NCI-H345 treated with DMSO at 0.1 percent for 48 hours (cell line): ENCODE results near the gene LCN2.
"Not testable (repeated sequence)": the region's sequence is repeated elsewhere in the genome, so short reads cannot be mapped to it uniquely, and the experiment has no call there.

Experiments
- DNase-seq: peaks from one replicate; lab custom pipeline; 2025; ENCODE audit not compliant: unreplicated experiment; lab: John Stamatoyannopoulos, UW

The LCN2 gene

GRCh38 chr9:128163523-128164306, 14.5 kb downstream of the LCN2 start:
- no peak for DNase-seq

DNA sequence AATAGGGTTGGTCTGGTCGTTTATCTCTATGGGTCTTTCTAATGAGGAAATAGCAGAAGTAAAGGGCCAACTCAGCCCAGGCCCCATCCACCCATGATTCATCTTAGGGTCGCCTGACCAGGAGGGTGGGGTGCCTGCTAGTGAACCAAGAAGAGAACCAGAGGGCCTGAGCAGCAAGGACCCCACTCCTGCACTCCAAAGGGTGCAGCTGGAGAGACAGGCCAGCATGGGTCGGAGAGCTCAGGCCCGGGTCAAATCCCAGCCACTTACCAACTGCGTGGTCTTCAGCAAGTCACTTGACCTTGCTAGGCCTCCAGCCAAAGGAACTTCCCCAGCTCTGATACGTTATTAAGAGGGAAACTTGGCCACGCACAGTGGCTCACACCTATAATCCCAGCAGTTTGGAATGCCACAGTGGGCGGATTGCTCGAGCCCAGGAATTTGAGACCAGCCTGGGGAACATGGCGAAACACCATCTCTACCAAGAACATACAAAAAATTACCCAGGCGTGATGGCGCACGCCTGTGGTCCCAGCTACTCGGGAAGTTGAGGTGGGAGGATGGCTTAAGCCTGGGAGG, 15.1 kb downstream of the LCN2 start:
- DNase-seq = no peak

GRCh38 chr9:128166169-128166568, 16.9 kb downstream of the LCN2 start:
- no peak for DNase-seq

GRCh38 chr9:128167209-128167608, 18.0 kb downstream of the LCN2 start:
- no peak for DNase-seq

GRCh38 chr9:128168731-128169308, 19.6 kb downstream of the LCN2 start:
- no peak for DNase-seq

GRCh38 chr9:128169492-128169891, 20.2 kb downstream of the LCN2 start:
- DNase-seq = no peak

- DNase-seq = no peak
Measured at GRCh38 chr9:128169925-128170324, 20.7 kb downstream of the LCN2 start.

DNA sequence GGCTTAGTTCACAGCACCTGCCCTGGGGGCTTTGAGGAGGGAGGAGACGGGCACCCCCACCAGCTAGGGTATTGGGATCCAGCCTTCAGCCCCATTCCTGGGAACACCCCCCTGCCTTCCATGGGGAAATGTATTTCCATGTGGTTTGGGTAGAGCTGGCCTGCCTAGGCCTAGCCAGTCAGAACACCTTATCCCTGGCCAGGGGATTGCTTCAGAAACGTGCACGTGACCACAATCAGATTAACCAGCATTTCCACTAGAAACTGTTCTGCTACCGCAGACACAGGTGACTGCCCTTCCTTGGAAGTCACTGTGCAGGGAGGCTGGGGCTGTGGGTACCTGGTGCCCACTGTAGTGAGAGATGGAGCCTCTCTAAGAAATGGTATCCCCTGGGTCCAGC, 24.8 kb downstream of the LCN2 start:
- no peak for DNase-seq

- DNase-seq = no peak
Measured at GRCh38 chr9:128175102-128175563, 25.9 kb downstream of the LCN2 start.

DNA sequence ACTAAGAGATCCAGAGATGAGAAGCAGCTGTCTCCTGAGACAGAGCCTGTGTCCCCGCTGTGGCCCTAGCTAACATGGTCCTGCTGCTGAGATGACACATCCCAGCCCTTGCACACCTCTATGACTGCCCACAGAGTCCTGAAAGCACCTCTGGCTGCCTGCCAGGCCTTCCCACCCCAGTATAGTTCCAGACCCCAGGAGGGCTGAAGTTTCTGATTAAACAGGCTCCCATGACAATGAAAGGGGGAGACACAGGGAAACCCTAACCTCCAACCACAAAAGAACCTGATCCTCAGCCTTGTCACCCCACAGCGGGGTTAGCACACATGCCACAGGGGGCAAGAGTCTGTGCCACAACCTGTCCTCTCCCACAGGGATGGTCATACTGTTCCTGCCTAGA, 26.5 kb downstream of the LCN2 start:
- DNase-seq = no peak

DNA sequence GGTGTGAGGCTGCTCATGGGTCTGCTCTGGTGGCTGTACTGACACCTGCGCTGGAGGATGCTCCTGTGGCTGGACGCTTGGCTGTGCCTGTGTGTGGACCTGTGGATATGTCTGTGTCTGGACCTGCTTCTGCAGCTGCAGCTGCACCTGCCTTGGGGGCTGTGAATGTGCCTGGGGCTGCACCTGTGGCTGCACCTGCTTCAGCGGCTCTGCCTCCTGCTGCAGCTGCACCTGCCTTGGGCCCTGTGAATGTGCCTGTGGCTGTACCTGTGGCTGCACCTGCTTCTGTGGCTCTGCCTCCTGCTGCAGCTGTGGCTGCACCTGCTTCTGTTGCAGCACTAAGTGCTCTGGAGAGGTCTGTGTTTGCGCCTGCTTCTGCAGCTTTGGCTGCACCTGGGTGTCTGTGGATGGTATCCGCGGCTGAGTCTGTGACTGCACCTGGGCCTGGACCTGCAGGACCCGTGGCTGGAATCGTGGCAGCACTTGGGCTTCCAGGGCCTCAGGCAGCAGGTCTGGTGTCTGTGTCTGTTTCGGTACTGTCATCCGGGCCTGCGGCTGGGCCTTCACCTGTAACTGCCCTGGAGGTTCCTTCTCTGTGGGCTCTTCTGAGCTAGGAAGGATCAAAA, 29.7 kb downstream of the LCN2 start:
- DNase-seq = no peak

GRCh38 chr9:128180001-128180400, 30.7 kb downstream of the LCN2 start:
- DNase-seq = no peak

DNA sequence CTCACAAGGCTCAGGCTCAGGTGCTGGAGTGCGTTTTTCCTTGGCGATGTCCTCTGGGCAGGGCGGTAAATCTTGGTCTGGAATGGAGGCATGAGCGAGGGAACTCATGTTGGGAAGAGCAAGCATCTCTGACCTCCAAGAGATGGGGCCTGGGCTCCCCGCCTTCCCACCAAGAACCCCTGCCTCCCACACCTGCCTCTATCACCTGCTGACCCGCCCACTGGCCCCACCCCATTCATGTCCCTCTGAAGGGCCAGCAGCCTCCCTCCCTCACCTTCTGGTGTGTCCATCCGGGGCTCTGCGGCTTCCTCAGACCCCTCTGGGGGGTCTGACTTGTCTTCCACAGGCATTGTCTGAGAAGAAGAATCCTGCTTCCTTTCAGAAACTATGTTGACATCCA, 31.2 kb downstream of the LCN2 start:
- no peak for DNase-seq

- DNase-seq = not testable (repeated sequence)
Measured at GRCh38 chr9:128181480-128181879, 32.2 kb downstream of the LCN2 start.

- DNase-seq = no peak
Measured at GRCh38 chr9:128182893-128183588, 33.8 kb downstream of the LCN2 start.

- no peak for DNase-seq
Measured at GRCh38 chr9:128185979-128186965, 37.0 kb downstream of the LCN2 start.

- no peak for DNase-seq
Measured at GRCh38 chr9:128187361-128187760, 38.1 kb downstream of the LCN2 start.

DNA sequence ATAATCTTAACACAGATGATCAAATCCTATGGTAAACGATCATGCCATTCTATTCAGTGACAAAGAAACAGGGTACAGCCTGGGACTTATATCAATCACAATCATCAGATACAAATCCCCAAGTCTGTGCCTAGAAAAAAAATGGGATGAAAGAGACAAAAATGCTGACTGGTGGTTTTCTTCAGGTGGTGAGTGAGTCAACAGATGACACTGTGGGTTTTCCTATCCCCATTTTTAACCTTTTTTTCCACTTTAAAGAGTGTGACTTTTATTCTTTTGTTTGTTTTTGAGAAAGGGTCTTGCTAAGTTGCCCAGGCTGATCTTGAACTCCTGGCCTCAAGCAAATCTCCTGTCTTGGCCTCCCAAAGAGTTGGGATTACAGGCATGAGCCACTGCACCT, 39.0 kb downstream of the LCN2 start:
- DNase-seq = no peak

DNA sequence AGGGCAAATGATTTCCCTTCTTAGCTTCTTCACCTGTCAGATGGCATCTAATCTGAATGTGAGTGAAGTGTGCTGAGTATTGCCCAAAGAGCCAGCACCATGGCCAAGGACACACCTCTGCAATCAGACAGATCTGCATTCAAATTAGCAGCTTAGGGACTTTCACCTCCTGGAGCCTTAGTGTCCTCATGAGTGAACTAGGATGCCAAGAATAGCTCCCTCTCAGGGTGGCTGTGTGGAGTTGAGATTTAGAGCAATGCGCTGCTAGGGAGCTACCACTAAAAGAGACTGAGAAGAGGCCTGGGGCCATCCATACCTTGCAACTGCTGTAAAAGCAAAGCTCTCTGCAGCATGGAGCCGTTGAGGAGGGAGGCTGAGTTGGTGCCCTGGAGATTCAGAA, 40.8 kb downstream of the LCN2 start:
- DNase-seq = no peak
